ENCODE measurements around the gene TULP4. TPM values are rescaled to one million over a fixed set of nuclear protein-coding genes. Genes with fewer than 3 reads are reported as not detected.

Gene TULP4
- total and polyA plus RNA-seq, 8 donors = 1.7 to 237 (median 54.3) TPM

GRCh38 chr6:158266131-158266530, 46.1 kb upstream of the TULP4 start:
- WGBS, 5 donors = 85 to 97% (median 96%) methylated on average over 9 of the region's 9 CpGs
- DNase-seq = no peak
- intact Hi-C loops (cut with DNase I; ENCODE audit: low total_unique reads) = no loop called here
- Histone ChIP-seq H3K9me3 (no peaks in the 10 kb centered on the region), H3K4me3 (no peak overlapping the region), H3K4me1 (peaks cover 4 to 18% (median 10%) of the 10 kb centered on the region in 4 donors), H3K36me3 (peaks cover 0 to 8% (median 2%) of the 10 kb centered on the region in 4 donors), H3K27me3 (no peaks in the 10 kb centered on the region), H3K27ac (no peak overlapping the region)
- no peak for TF ChIP-seq CTCF (IDR thresholded peaks at IDR 0.05)
- TF ChIP-seq POLR2AphosphoS5 (IDR thresholded peaks at IDR 0.05) = no peak
- no peak for TF ChIP-seq EP300 (IDR thresholded peaks at IDR 0.05)
- no peak for TF ChIP-seq POLR2A (IDR thresholded peaks at IDR 0.05)

GRCh38 chr6:158268361-158269147, 43.7 kb upstream of the TULP4 start:
- no peak for DNase-seq
- H3K36me3 ChIP-seq = peaks cover 0 to 4% (median 0%) of the 10 kb centered on the region in 4 donors
- H3K27me3 ChIP-seq = no peaks in the 10 kb centered on the region
- WGBS, 5 donors = 80 to 93% (median 89%) methylated on average over 2 of the region's 2 CpGs
- H3K9me3 ChIP-seq = no peaks in the 10 kb centered on the region
- peaks cover 4 to 18% (median 12%) of the 10 kb centered on the region in 4 donors for H3K4me1 ChIP-seq
- intact Hi-C loops (cut with DNase I; ENCODE audit: low total_unique reads) = no loop called here
- no peak overlapping the region for H3K27ac ChIP-seq
- no peak overlapping the region for H3K4me3 ChIP-seq
- TF ChIP-seq POLR2AphosphoS5 (IDR thresholded peaks at IDR 0.05) = no peak
- no peak for TF ChIP-seq POLR2A (IDR thresholded peaks at IDR 0.05)

- Histone ChIP-seq H3K9me3 (no peaks in the 10 kb centered on the region), H3K27me3 (no peaks in the 10 kb centered on the region), H3K36me3 (peaks cover 0 to 4% (median 0%) of the 10 kb centered on the region in 4 donors), H3K4me3 (no peak overlapping the region), H3K27ac (no peak overlapping the region), H3K4me1 (peaks cover 4 to 18% (median 12%) of the 10 kb centered on the region in 4 donors)
- TF ChIP-seq POLR2AphosphoS5 (IDR thresholded peaks at IDR 0.05) (no peak), POLR2A (IDR thresholded peaks at IDR 0.05) (no peak), CTCF (IDR thresholded peaks at IDR 0.05) (no peak), EP300 (IDR thresholded peaks at IDR 0.05) (no peak)
- DNase-seq = no peak
- 54 to 94% (median 89%) methylated on average over 3 of the region's 3 CpGs for WGBS, 5 donors
- intact Hi-C loops (cut with DNase I; ENCODE audit: low total_unique reads) = no loop called here
Observed at GRCh38 chr6:158269657-158270056, 42.6 kb upstream of the TULP4 start.

- 88 to 96% (median 90%) methylated on average over 11 of the region's 11 CpGs for WGBS, 5 donors
- Histone ChIP-seq H3K27ac (peak overlapping the region in 2 of 5 donors; percentile 19 to 36), H3K9me3 (no peaks in the 10 kb centered on the region), H3K4me3 (no peak overlapping the region), H3K27me3 (no peaks in the 10 kb centered on the region), H3K36me3 (peaks cover 0 to 4% (median 0%) of the 10 kb centered on the region in 4 donors), H3K4me1 (peaks cover 4 to 18% (median 12%) of the 10 kb centered on the region in 4 donors)
- no peak for TF ChIP-seq POLR2A (IDR thresholded peaks at IDR 0.05)
- TF ChIP-seq CTCF (IDR thresholded peaks at IDR 0.05) = no peak
- TF ChIP-seq POLR2AphosphoS5 (IDR thresholded peaks at IDR 0.05) = no peak
- TF ChIP-seq EP300 (IDR thresholded peaks at IDR 0.05) = no peak
- no peak for DNase-seq
- intact Hi-C loops (cut with DNase I; ENCODE audit: low total_unique reads) = no loop called here
Observed at GRCh38 chr6:158270389-158271127, 41.7 kb upstream of the TULP4 start.
